ENCODE measurements around the gene PPP1R10.

GRCh38 chr6:30555816-30556065, 61.3 kb downstream of the PPP1R10 start:
- TF ChIP-seq FOXM1 (IDR thresholded peaks at IDR 0.05; ENCODE audit: borderline replicate concordance, low read depth) (no peak), EP300 (IDR thresholded peaks at IDR 0.05; ENCODE audit: borderline replicate concordance) (no peak), RAD21 (IDR thresholded peaks at IDR 0.05; ENCODE audit: low read depth) (no peak), NFIC (IDR thresholded peaks at IDR 0.05) (no peak; the same call in 1 of the 2 replicates), YY1 (IDR thresholded peaks at IDR 0.05; ENCODE audit: low read depth) (no peak)
